Stimulated activated CD8-positive, alpha-beta memory T cell treated with anti-CD3 and anti-CD28 coated beads, Interleukin-4, amount 100 ng/mL, for 4 hours (primary cell): ENCODE data around the gene RAB40C.

Source experiments
- DNase-seq, 2 donors: peaks; one replicate each; pipeline ENCODE4 v3.0.0-alpha.2; 2020; ENCODE audit warnings: low read depth in 2 of 2, low spot score in 1 of 2

RAB40C gene

DNA sequence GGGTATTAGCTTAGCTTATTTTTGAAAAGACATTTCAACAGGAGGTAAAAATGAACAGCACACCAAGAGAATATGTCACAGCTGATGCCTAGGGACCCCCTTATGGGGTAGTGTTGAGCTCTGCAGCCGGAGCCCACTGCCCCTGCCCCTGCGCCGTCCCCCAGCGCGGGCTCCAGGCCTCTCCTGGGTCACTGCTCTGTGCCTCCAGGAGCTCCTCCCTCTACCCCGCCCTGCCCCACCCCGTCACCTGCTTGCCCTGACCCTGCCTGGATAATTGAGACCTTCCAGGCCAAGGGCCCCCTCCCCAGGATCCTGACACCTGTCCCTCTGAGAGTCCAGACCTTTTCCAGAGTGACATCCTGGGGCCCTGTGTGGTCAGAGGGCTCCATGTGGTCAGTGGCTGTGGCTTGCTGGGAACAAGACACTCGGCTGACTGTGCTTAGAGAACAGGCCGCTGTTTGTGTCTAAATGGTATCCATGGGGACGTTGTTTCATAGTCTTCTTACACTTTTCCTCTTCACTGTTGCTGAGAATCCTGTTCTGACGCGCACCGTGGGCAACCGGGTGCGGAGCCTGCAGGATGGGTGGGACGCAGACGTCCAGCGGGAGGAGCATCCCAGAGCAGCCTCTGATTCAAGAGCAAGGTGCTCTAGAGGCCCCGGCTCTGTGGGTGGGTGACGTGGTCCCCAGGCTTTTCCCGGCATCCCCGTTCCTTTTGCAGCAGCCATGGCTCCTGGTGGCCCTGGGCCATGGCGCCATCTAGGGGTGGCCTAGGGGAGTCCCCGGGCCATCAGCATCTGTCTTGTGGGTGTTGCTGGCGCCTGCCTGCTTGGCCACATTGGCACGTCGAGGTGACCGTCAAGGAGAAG lies 20.9 kb downstream of the RAB40C start:
- peak in 1 of 2 donors; percentile 23 for DNase-seq

DNA sequence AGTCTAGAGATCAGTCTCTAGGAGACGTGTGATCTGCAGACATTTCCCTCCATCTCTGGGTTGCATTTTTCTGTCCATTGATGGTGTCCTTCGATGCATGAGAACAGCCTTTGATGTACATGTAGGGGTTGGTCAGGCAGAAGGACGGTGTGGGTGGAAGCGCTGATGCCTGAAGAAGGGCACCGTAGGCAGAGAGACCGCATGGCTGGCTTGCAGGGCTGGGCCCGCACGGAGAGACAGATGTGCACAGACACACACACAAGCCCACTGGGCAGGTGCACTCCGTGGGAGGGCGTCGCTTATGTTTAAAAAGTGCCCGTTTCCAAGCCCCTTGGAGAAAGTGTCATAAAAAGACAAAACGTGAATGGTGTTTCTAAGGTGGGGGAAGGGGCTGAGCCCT lies 25.3 kb downstream of the RAB40C start:
- DNase-seq, result no peak

DNA sequence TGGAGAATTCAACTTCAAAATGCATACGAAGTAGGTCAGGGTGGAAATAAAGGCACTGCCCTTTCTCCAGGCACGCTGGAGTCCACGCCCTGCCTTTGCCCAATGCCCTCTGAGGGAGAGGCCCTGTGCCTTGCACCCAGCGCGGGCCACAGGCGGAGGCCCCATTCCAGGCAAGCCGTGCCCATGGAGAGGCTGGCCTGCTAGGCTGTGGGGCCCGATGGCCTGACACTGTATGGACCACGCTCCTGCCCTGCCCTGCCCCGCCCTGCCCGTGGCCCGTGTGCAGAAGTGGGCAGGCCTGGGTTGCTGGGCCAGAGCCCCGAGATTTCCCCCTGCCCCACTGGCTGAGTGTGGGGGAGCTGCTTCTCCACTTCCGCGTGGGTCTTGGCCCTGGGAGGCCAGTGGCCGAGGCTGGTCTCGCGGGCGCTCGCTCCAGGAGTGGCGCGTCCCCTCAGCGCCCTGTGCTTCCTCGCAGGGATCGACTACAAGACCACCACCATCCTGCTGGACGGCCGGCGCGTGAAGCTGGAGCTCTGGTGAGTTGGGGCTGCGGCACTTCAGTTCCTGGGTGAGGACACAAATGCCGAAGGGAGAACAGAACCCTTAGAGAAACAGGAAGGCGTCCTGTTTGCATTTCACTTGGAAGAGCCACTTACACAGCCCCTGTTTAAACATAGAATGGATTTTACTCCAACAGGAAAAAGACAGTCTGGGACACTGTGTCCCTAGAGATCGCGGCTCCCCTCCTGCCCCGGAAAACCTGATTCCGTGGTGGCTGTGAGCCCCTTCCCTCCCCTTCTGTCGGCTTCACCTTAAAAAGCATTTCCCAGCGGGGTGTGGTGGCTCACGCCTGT lies 27.1 kb downstream of the RAB40C start:
- no peak for DNase-seq

DNA sequence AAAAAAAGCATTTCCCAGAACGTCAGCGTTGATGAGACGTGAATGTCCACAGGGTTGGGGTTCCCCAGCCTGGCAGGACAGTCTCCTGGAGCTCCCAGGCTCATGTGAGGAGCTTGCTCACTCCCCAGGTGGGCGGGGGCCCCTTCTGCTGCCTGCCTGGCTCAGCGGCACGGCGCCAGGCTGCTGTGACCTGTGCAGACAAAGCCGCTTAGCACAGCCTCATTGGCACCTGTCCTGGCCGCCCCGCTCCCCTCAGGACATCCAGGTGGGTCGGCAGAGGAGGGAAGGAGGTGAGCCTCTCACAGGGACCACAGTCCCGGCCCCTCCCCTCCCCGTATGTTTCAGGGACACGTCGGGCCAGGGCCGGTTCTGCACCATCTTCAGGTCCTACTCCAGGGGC lies 28.0 kb downstream of the RAB40C start:
- no peak for DNase-seq

DNA sequence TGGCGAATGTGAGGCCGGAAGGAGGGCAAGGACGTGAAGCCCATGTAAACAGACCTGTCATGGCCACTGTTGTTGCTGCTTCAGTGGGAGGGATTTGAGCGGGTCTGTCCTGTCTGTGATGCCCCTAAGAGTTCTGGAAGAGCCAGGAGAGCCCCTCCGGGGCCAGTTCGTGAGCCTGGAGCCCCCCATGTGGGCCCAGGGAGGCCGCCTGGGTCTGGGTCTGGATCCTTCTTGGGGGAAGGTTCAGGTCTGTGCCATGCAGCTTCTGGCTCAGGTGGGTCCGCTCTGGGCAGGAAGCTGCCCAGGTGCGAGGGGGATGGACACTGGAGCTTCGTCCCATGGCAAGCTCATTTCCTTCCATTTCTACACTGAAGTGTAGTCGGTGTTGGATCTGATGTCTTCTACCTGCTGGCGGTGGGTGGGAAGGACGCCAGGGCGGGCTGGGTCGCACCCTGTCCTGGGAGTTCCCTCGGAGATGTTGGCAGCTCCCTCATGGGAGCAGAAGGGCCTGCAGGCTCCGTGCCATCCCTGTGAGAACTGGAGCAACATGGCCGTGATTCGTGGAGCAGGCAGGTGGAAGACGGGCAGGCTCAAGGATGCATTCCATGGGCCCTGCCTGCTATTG lies 29.7 kb downstream of the RAB40C start:
- no peak for DNase-seq

DNA sequence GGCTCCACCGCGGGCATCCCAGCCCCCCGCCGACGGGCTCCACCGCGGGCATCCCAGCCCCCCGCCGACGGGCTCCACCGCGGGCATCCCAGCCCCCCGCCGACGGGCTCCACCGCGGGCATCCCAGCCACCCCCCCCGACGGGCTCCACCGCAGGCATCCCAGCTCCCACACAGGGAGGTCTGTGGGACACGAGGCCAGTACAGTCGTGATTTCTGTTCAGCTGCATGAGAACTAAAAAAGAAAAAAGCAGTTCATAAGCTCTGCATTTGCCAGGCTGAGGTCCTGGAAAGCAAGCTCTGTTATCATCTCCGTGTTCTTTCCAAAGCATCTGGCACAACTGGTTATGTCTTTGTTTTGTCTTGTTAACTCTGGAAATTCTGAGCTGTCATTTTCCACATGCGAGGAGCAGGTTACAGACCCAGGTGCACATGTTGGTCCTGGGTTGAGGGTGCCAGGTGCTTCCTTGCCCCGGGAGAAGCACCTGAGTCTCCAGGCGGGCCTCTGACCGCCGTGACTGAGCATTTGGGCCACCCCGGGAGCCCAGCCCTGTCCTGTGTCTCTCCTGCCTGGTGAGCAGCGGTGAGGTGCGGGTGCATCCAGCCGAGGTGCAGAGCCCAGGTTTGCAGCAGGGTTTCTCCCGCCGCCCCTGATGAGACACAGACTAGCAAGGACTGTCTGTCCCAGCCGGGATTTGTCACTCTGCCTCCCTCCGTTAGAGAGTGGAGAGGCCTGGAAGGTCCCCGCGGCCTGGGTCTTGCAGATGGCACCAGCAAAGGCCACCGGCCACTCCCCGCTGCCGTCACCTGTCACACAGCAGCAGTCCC lies 31.0 kb downstream of the RAB40C start:
- no peak for DNase-seq

DNA sequence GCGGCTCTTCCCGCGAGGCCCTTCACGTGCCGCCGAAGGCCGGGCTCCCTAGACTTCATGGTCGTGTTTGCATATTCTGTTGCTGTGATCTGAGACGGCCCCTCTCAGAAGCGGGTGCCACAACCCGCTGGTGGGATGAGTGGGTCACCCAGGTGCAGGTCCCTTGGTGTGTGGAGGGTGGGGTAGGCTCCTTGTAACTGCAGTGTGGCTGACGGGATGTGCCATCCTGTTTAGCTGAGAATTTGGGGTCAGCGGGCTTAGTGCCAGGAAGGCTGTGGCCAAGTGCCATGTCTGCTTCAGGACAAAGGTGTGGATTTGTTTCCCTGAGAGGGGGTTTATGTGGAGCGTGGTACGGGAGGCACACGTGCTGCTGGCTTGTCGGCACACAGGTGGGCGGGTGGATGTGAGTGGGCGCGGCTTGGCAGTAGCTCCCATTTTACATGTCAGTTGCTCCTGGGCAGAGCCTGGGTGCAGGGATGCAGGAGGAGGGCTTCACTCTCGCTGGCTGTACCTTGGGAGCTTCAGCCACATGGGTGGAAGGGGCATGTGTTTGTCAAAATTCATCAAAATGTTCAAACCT lies 31.8 kb downstream of the RAB40C start:
- DNase-seq, result no peak

DNA sequence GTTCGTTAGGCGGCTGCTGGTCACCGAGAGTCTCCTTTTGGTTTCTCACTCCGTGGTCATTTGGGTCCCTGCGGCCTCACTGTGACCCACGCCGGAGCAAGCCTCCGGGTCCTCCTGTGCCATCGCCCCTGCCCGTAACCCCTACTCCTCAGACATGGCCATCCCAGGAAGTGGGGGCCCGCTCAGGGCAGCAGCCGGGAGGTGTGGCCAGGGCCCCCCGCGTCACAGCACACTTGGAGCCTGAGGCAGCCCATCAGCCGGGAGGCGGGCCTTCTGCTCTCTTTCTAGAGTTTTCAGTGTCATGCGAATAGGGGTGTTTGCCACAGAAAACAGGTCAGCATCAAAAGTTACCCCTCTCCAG lies 33.0 kb downstream of the RAB40C start:
- no peak for DNase-seq

DNA sequence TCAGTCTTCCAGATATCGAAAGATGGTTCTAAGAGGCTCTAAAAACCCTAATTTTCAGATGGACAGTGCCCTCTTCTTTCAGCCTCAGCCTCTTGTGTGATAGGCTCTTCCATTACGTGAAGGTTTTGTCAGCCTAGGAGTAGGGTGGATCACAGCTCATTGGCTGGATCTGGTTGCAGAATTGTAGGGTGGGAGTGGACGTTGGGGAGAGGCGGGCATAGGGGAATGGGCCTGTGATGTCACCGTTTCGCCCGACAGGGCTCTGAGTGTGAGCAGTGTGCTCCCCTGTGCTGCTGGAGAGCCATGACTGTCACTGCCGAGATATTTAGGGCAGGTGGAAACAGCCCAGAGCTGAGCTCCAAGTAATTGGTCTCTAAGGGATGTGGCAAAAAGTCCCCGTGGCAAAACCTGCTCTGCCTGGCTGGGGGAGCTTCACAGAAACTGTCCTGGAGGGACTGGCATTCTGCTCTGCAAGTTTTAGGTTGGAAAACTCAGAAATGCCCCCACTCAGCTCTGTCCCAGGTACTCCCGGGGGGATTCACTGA lies 34.7 kb downstream of the RAB40C start:
- no peak for DNase-seq

DNA sequence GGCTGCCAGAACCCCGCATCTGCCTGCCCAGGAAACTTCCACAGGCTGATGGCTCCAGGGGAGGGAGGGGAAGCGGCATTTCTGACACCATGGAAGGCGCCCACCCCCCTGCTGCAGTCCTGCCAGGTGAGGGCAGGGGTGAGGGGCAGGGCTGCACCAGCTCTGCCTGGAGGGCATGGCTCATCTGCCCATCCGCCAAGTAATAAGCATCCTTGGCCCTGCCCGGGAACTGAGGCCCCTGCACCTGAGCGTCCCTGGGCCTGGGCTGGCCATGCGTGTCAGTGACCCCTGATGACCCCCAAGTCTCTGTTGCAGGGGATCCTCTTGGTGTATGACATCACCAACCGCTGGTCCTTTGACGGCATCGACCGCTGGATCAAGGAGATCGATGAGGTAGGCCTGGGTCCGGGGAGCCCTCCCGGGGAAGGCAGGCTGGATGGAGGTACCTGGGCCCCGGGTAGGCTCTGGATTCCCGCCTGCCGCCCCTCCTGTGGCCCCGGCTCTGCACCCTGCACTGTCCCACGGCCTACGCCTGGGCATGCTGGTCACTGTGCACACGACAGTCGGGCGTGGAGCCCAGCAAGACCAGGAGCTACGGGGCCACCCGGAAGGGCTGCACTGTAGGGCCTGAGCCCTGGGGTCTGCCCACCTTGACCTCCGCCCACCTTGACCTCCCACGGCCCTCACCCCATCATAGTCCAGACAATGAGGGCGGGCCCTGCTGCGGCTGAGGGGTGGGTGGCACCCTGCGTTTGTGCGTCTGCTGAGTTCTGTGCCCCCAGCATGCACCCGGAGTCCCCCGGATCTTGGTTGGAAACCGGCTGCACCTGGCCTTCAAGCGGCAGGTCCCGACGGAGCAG lies 35.5 kb downstream of the RAB40C start:
- no peak for DNase-seq

DNA sequence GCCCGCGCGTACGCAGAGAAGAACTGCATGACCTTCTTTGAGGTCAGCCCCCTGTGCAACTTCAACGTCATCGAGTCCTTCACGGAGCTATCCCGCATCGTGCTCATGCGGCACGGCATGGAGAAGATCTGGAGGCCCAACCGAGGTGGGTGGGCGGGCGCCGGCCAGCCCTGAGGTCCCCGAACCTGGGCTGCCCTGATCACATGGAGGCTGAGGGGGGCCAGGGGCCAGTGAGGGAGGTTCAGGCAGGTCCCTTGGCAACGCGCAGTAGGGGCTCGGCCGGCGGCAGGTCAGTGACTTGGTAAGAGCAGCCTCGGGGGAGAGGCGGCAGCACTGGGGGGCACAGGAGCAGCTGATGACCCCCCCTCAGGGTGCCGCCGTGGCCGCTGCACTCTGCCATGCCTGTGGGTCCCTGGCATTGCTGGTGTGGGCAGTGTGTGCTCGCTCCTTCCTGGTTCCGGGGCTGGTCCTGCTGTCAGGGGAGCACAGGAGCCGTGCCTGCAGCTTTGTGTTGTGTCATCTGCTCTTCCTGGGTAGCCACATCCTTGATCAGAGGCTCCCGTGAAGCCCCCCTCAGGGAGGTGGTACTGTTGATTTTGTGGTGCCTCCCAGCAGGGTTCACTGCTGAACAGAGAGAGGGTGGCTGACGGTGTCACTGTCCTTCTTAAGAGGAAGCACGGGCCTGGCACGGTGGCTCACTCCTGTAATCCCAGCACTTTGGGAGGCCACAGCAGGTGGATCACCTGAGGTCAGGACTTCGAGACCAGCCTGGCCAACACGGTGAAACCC lies 36.3 kb downstream of the RAB40C start:
- no peak for DNase-seq

DNA sequence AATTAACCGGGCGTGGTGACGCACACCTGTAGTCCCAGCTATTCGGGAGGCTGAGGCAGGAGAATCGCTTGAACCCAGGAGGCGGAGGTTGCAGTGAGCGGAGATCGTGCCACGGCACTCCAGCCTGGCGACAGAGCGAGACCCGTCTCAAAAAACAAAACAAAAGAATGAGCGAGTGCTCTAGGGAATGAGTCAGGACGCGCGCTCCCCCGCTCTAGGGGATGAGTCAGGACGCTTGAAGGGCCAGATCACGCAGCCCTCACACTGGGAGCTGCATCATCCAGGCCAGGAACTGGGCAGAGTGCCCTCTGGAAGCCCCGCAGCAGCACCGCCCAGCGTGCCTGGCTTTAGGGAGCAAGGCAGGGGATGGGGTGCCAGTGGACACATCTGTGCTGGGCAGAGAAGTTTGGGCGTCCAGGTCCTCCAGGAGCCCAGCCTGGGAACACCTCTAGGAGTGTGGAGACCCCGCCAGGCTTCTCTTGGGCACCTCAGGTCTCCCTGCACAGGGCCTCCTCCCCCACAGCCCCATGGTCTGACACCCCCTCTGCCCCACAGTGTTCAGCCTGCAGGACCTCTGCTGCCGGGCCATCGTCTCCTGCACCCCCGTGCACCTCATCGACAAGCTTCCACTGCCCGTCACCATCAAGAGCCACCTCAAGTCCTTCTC lies 37.1 kb downstream of the RAB40C start:
- DNase-seq, result no peak

DNA sequence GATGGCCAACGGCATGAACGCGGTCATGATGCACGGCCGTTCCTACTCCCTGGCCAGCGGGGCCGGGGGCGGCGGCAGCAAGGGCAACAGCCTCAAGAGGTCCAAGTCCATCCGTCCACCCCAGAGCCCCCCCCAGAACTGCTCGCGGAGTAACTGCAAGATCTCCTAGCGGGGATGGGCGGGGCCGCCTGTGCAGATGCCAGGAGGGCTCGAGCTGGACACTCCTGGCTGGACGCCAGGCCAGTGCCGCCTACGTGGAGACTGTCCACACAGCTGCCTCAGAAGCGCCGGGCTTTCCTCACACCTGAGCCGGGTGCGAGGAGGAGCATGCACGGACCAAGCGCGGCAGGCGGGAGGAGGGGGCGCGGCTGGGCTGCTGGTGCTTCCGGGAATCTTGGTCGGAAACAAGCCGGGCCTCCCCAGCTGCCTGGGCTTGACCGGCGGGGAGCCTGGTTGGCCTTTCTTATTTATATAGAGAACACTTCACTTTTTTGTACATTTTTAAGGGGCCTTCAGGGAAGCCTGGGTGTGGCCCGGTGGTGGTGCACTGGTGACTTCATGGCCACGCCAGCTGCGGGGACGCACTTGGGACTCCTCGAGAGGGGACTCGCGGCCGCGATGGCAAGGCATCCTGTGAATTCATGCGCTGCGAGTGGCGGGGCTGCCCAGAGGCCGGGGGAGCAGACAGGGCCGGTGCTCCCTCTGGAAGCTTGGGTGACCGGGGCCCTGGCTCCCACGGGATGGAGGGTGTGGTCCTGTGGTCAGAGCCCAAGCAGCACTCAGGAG lies 37.8 kb downstream of the RAB40C start:
- DNase-seq, result no peak

DNA sequence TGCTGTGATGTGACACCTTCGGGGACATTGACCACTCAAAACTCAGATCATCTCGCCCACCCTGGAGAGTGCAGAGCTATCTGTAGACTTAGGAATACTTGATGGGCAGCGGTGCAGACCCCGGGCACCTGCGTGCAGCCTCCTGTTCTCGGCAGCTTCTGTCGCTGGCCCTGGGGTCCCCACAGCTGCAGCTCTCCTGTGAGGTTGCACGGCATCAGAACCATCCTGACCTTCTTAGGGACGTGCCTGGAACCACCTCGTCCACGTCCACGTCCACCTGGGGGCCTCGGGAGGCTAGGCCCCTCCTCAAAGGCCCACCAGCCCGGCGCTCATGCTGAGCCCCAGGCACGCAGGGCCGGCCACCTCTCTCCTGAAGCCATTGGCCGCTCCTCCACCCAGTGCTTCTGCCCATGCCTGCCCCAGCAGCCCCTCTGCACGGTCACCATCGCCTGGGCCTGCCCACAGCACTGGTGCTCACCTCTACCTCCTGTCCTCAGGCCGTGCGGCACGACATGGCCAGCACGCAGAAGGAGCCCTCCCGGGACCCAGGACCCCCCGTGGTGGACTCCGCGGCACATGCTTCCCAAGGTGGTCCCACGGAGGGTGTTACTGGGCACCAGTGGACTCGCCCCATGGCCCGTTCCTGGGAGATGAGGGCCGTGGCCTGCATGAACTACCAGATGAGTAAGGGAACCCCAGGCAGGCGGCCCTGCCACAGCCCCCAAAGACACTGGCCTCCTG lies 38.6 kb downstream of the RAB40C start:
- no peak for DNase-seq

DNA sequence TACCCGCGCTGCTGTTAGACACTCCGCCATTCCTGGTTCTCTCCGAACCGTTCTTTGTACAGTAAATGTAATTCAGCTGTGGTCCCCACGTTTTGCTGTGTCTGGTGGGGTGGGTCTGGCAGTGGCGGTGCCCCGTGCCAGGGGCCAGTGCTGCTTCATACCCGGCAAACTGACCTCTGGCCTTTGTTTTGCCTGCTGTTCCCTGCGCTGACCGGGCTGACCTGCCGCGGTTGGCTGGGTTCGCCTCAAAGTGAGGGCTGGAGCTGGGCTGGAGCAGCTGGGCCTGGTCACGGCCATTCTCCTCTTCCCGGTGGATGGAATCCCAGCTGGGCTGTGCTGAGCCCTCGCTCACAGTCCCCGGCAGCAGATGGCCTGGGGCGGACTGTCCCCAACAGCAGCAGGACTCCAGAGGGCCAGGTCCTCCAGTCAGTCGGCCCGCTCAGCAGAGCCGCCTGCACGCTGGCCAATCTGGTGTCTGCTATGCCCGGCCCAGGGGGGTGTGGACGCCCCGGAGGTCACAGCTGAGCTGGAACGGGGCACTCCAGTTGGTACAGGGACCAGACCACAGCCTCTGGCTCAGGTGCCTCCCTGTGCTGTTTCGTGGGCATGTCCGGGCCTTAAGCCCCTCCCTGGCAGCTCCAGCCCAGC lies 39.4 kb downstream of the RAB40C start:
- DNase-seq, result no peak

DNA sequence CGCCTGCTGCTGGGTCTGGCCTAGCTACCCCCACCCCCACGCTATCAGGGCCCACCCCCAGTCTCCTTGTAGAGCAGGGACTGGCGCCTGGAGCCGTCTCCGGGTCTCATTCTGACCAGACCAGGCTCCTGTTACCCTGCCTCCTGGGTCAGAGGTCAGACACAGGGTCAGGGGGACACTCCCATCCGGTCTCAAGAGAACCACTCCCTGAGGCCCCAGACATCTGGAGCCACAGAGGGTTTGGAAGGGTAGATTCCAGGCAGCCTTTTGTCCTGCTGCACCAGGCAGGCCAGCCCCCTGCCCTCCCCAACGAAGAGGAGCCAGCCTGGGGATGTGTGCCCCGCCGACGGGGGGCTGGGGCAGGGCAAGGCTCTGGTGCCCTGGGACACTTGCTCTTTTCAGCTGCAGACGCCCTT lies 40.0 kb downstream of the RAB40C start:
- no peak for DNase-seq
